NCI-H748 treated with DMSO at 0.1 percent for 48 hours (cell line): Measurements from ENCODE around the gene MFSD8.
"Not testable (repeated sequence)": the region's sequence is repeated elsewhere in the genome, so short reads cannot be mapped to it uniquely, and the experiment has no call there.

Source experiments
- DNase-seq: peaks from one replicate; lab custom pipeline; 2025; lab: John Stamatoyannopoulos, UW

The MFSD8 gene, protein sequence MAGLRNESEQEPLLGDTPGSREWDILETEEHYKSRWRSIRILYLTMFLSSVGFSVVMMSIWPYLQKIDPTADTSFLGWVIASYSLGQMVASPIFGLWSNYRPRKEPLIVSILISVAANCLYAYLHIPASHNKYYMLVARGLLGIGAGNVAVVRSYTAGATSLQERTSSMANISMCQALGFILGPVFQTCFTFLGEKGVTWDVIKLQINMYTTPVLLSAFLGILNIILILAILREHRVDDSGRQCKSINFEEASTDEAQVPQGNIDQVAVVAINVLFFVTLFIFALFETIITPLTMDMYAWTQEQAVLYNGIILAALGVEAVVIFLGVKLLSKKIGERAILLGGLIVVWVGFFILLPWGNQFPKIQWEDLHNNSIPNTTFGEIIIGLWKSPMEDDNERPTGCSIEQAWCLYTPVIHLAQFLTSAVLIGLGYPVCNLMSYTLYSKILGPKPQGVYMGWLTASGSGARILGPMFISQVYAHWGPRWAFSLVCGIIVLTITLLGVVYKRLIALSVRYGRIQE

DNA sequence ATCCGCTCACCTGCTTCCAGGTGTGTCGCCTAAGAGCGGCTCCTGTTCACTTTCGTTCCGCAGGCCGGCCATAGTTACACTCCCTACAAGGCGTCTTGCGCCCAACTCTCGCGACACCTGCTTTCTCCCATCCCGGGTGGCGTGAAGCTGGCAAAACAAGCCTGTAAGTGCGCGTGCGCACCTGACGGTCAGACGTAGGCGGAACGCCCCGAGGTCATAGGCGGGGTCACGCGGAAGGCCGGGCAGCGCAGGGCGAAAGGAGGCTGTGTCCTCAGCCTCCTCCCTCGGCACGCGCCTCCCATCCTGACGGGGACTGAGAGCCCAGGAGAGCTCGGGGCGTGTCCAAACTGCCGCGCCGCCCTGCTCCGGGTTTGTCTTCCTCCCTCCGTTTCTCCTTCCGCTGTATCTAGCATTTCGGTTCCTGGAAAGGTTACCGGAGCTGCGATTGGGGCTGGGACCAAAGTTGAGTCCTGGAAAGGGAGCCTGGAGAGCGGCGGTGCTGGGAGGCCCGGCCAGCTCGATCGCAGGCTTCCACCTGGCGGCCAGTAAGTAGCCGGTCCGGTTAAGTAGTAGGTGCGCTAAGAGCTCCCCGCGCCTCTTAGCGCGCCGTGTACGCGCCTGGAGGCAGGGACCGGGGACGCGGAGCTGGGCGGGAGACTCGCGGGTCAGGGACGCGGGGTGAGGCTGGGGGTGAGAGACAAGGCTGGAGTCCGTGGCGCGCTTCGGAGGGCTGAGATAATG, at the start of gene MFSD8, which contains the start of gene ABHD18:
Gene MFSD8 (minus strand): TSS at position 112 of the 741 bp plus-strand sequence. CDS start 40 bp downstream, at position 72.
Gene ABHD18 (plus strand): TSS at position 345 of the 741 bp plus-strand sequence. CDS start 17,550 bp downstream, outside the sequence.
- peak; percentile 84 for DNase-seq

DNA sequence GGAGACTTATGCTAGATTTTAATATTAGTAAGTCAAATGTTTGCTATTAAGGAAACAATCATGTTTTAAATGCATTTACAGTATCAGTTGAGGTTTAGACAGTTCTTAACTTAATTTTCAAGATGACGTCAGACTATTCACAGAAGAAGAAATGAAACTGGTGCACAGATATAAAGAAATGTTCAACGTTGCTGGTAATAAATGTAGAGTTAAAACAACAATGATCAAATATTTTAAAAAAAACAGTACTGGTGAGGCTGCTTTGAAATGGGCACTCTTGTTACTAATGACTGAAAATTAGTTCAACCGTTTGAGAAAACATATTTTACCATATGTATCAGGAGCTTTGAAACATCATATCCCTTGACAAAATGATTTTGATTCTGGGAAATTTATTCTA, 44.5 kb upstream of the MFSD8 start:
- no peak for DNase-seq

DNA sequence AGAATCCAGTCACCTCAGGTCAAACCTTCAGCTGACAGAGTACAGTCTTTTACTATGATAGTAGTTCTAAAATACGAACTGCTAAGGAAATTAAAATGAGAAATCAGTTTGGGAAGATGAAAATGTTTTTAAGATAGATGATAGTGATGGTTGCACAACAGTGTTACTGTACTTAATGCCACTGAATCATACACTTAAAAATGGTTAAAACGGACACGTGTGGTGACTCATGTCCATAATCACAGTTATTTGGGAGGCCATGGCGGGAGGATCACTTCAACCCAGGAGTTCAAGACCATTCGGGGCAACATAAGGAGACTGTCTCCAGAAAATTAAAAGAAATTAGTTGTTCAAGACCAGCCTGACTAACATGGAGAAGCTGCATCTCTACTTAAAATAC, 41.6 kb upstream of the MFSD8 start:
- DNase-seq = no peak

DNA sequence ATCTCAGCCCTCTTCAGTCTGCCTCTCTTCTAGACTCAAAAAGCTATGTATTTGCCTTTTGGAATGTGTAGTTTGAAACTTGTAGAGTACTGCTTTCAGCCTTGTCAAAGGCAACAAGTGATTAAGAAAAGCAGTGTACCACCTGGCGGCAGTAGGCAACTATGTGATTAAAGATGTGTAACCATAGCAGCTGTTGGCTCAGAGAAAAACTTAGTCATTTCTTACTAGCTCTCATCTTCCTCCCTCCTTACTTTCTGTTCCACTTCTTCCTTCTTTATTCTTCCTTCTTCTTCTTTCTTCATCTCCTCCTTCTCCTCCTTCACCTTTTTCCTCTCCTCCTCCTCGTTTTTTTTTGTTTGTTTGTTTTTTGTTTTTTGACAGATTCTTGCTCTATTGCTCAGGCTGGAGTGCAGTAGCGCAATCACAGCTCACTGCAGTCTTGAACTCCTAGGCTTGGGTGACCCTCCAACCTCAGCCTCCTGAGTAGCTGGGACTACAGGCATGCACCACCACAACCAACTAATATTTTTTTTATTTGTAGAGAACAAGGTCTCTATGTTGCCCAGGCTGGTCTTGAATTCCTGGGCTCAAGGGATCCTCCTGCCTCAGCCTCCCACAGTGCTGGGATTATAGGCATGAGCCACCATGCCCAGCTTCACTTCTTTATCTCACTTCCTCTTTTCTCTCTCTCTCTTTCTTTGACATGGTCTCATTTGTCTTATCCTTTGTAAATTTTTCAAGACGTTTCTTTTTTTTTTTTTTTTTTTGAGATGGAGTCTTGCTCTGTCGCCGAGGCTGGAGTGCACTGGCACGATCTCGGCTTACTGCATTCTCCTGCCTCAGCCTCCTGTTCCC, 32.8 kb upstream of the MFSD8 start:
- no peak for DNase-seq

DNA sequence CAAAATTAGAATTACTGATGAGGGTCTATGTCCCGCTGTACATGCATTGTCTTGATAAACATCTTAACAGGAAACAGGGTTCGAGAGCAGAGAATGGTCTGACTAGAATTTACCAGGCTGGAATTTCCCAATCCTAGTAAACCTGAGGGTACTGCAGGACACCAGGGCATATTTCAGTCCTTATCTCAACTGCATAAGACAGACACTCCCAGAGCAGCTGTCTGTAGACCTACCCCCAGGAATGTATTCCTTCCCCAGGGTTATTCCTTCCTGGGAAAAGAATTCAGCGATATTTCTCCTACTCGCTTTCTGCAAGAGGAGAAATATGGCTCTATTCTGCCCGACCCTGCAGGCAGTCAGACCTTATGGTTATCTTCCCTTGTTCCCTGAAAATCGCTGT, 31.5 kb upstream of the MFSD8 start:
- not testable (repeated sequence) for DNase-seq

DNA sequence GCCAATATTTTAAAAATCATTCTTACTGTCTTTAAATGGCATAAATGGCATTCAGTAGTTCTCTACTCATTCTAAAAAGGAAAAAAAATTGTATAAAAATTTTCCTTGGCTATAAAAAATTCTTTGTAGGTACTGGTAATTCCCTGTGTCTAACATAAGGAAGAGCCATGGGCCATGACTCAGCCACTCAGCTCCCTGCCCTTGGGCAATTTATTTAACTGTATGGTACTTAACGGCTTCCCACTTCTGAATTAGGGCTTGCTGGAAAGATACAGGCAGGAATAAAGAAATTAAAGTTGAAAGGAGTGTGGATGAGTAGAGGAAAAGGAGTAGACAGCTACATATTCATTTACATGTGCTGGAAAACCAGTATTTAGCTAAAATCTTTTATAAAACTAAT, 30.8 kb upstream of the MFSD8 start:
- DNase-seq = no peak

DNA sequence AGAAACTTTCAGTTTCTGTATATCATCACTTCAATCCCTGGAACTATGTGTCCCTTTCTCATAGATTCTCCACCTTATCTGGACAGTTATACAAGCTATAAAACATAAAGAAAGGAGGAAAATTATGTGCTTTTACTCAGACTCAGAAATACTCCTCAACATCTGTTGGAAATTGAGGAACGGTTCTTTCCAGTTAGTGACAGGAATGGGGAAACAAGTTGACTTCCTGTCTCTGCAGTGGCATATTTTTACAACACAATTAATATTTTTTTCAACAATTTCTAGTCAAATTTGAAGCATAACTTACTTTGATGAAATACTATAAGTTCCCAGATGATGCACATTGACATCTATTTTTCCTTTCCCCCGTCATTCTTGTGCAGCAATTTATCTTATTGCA, 28.2 kb upstream of the MFSD8 start:
- no peak for DNase-seq

DNA sequence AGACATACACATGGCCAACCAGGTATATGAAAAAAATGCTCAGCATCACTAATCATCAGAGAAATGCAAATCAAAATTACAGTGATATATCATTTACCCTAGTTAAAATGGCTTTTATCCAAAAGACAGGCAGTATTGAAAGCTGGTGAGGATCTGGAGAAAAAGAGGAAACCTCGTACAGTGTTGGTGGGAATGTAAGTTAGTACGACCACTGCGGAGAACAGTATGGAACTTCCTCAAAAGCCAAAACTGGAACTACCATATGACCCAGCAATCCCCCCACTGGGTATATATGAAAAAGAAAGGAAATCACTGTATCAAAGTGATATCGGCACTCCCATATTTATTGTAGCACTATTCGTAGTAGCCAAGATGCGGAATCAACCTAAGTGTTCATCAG, 23.7 kb upstream of the MFSD8 start:
- DNase-seq = no peak

DNA sequence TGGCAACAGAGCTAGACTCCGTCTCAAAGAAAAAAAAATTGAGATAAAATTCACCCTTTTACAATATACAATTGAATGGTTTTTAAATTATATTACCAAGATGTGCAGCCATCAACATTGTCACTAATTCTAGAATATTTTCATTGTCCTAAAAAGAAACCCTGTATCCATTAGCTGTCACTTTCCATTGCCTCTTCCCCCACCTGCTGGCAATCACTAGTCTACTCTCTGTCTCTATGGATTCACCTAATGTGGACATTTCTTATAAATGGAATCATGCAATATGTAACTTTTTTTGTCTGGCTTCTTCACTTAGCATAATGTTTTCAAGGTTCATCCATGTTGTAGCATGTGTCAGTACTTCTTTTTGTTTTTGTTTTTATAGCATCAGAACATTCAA, 21.0 kb upstream of the MFSD8 start:
- DNase-seq = no peak

DNA sequence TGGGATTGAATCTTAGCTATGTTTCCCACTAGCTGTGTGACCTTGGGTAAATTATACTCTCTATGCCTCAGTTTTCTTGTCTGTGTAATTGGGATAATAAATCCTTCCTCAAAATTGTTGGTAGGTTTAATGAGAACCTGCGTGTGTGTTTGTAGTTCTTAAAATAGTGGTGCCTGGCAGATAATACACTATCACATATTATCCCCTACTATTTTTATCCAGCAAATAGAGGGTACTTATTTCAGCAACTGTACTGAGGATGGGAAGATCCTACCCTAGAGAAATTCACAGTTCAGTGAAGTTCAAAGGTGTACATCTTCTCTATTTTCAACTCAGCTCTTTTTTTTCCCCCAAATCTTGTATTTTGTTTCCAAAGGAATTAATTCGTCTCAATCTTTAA, 17.5 kb upstream of the MFSD8 start:
- no peak for DNase-seq

DNA sequence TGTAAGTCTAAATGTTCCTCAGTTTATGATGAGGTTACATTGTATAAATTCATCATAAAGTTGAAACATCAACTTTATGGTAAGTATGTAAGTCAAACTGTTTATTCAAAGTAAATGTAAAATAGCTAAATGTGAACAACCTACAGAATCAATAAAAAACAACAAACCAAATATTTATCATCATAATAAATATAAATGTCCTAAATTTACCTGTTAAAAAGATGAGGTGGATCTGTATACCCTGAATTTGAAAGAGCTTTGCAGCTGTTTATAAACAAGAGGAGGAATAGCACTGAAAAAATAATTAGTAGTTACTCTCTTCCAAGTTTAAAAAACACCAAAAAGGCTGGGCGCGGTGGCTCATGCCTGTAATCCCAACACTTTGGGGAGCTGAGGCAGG, 14.0 kb upstream of the MFSD8 start:
- DNase-seq = no peak

DNA sequence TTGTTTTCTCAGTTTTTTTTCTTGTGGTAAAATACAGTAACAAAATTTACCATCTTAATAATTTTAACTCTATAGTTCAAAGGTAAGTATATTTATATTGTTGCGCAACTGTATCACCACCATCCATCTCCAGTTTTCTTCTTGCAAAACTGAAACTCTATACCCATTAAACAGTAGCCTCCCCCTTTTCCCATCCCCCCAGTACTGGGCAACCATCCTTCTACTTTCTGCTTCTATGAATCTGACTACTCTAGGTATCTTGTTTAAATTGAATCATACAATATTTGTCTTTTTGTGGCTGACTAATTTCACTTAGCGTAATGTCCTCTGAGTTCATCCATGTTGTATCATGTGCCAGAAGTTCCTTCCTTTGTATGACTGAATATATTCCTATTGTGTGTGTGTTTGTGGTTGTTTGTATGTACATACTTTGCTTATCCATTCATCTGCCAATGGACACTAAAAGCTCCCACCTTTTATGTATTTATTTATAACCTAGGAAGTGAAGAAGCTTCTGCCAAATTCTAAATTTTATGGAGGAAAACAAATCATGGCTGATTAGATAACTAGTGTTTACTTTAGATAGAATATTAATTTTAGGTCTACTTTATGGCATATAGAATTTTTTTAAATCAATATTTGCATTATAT, 10.3 kb upstream of the MFSD8 start:
- DNase-seq = no peak

DNA sequence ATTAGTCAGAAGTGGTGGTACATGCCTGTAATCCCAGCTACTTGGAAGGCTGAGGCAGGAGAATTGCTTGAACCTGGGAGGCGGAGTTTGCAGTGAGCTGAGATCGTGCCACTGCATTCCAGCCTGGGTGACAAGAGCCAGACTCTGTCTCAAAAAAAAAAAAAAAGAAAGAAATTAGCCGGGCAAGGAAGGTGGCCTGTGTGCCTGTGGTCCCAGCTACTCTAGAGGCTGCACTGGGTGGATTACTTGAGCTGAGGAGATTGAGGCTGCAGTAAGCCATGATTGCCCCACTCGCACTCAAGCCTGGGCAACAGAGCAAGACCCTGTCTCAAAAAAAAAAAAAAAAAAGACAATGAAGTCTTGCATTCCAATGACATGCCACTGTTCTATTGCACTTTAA, 6.0 kb upstream of the MFSD8 start:
- not testable (repeated sequence) for DNase-seq

DNA sequence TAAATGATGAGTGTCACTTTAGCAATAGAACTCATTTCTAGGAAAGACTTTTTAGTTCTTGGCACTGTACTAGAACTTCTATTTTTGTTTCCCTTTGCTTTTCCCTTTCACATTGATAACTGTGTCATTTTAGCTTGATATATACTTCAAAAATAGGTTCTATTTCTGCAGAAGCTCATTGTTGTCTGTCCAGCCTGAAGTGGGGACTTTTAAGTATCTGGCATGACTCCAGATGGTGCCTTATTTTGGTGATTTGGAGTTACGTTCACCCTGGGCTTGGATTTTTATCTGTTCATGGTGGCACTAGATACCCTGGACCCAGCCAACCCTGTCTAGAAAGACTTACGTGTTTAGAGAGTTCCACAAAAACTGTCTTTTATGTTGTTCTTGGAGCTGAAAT, 3.6 kb upstream of the MFSD8 start:
- no peak for DNase-seq

DNA sequence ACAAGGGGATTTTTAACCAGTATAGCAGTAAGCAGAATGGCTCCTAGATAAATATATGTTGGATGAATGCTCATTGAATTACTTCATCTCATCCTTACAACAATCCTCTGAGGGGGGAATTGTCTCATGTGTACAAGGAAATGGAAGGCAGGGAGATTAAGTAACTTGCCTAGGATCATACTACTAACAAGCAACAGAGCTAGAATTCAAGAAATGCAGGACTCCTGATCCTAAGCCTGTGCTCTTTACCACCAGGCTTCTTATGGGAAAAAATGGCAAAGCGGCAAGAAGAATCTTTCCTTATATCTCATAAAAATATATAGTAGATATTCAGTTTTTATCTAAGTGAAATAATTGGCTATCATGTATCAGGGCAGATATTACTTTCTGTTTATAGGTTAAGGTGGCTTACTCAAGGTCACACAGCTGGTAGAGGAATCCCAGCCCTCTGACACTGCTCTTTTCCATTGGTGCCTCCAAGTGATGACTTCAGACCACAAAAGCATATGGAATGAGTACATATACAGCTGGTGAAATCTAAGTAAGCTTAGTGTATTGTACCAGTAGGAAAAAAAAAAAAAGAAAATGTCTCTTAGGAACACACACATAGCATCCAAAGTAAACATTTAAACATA, 2.3 kb upstream of the MFSD8 start:
- DNase-seq = no peak

DNA sequence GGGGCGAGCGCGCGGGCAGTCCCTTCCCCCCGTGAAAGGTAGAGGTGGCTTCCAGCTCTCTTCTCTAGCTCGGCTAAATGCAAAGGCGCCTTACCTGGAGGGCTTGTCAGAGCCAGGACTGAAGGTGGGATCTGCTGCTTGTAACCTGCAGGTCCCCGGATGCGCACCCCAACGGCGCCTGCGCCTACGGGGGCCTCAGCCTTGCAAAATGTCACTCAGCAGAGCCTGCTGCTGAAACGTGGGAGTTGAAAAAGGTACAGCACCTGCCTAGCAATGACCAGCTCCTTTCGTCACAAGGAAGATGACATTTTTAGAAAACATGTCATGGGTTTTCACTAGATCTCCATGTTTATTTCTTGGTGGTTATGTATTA, 816 bp upstream of the MFSD8 start:
- peak; percentile 43 for DNase-seq

DNA sequence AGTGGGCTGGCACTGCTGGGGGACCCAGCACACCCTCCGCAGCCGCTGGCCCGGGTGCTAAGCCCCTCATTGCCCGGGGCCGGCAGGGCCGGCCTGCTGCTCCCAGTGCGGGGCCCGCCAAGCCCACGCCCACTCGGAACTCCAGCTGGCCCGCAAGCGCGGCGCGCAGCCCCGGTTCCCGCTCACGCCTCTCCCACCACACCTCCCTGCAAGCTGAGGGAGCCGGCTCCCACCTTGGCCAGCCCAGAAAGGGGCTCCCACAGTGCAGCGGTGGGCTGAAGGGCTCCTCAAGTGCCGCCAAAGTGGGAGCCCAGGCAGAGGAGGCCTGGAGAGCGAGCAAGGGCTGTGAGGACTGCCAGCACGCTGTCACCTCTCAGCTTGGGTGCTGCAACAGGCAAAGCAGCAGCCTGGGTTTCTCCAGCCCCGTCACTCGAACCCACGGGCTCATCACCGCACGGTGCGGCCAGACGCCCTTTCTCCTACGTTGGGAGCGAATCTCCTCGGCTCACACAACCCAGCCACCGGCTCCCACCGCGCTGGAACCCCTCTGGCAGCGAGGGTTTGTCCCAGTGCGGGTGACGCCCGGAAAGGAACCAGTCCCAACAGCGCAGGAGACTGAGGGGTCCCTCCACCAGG, 429 bp downstream of the MFSD8 start:
- DNase-seq = not testable (repeated sequence)

DNA sequence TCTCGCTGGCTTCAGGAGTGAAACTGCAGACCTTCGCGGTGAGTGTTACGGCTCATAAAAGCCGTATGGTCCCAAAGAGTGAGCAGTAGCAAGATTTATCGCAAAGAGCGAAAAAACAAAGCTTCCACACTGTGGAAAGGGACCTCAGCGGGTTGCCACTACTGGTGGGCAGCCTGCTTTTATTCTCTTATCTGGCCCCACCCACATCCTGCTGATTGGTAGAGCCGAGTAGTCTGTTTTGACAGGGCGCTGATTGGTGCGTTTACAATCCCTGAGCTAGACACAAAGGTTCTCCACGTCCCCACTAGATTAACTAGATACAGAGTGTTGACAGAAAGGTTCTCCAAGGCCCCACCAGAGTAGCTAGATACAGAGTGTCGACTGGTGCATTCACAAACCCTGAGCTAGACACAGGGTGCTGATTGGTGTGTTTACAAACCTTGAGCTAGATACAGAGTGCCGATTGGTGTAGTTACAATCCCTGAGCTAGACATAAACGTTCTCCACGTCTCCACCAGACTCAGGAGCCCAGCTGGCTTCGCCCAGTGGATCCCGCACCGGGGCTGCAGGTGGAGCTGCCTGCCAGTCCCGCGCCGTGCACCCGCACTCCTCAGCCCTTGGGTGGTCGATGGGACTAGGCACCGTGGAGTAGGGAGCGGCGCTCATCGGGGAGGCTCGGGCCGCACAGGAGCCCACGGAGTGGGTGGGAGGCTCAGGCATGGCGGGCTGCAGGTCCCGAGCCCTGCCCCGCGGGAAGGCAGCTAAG, 1.2 kb downstream of the MFSD8 start:
- not testable (repeated sequence) for DNase-seq

DNA sequence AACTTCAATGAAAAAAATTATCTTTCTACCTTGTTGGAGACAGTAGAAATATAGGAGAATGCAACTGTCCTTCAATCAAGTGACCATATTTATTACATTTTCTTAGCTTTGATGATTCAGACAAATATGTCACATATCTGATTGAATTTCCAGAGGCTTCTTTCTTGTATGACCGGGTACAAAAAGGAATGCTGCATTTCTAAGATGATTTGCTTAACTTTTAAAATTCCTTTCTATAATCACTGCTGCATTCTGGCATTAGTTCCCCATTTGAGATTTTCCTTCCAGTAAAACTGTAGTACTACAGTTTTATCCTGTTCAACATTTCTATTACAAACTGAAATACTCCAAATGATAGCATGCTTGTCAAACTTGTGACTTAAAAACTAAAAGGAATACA, 5.2 kb downstream of the MFSD8 start:
- no peak for DNase-seq

DNA sequence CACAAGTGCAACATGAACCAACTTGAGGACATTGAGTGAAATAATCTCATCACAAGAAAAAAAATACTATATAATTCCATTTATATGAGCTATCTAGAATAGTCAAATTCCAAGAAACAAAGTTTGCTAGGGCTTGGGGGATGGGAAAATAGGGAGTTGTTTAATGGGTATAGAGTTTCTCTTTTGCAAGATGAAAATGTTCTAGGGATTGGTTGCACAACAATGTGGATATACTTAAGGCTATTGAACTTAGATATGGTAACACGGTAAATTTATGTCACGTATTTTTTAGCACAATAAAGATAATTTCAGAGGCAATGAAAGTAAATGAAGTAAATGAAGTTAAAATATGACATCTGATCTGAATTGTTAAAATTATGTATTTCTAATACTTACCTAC, 7.9 kb downstream of the MFSD8 start:
- DNase-seq = no peak
